Measurements from ENCODE around the gene C20orf96. TPM values are rescaled to one million over a fixed set of nuclear protein-coding genes. Genes with fewer than 3 reads are reported as not detected.
"Not testable (repeated sequence)": the region's sequence is repeated elsewhere in the genome, so short reads cannot be mapped to it uniquely, and the experiment has no call there.

Gene C20orf96
- total and polyA plus RNA-seq, 2 donors (not counting 3 experiments of a cell fraction or from before 2014, with no cell fraction given) = 17.0 to 17.2 TPM

DNA sequence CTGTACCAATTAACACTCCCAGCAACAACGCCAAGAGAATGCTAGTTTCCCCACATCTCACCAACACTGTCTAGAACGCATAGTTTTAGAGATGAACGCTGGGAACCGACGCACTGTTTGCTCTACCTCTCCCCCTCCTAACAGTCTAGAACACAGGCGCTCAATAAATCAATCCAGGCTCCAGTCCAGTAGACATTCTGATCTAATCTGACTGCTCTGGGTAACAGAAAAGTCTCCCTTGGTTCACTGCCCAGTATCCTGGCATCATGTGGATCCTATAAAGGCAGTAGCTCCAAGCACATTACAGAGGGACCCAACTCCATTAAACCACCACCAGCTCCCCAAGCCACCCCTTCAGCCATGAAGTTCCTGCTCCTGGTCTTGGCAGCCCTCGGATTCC lies 33.1 kb downstream of the C20orf96 start, which contains the start of gene DEFB132:
DEFB132 (plus strand) TSS at position 306 of the 400 bp plus-strand sequence; CDS start at position 361, 55 bp downstream.
- Histone ChIP-seq H3K4me1 (ENCODE audit: control insufficient read depth, extremely low read depth, insufficient read depth, low read length) (no peaks in the 10 kb centered on the region), H3K79me2 (ENCODE audit: control insufficient read depth, insufficient read depth, low read length) (no peaks in the 10 kb centered on the region), H3K4me2 (ENCODE audit: insufficient read depth, low read length) (no peak within 1 kb of the TSS), H3K4me3 (replicated peaks in 1 of 3; ENCODE audit: insufficient read depth in 1 of 3, low read depth in 1 of 3, low read length in 3 of 3) (no peak within 1 kb of the TSS), H2AFZ (ENCODE audit: low read depth, low read length) (no peak within 1 kb of the TSS), H4K20me1 (replicated peaks; ENCODE audit: control insufficient read depth, extremely low read depth, insufficient read depth, low read length) (no peaks in the 10 kb centered on the region), H3K9ac (replicated peaks; ENCODE audit: extremely low read depth, insufficient read depth, low read length) (no peak within 1 kb of the TSS), H3K27ac (ENCODE audit: insufficient read depth, low read depth, low read length) (no peak within 1 kb of the TSS), H3K9me3 (replicated peaks; ENCODE audit: control insufficient read depth, insufficient read depth, low read length) (no peaks in the 10 kb centered on the region), H3K36me3 (ENCODE audit: control insufficient read depth in 2 of 2, extremely low read depth in 1 of 2, insufficient read depth in 2 of 2, low read length in 2 of 2) (no peaks in the 10 kb centered on the region), H3K9me1 (replicated peaks; ENCODE audit: control insufficient read depth, extremely low read depth, insufficient read depth, low read length) (no peaks in the 10 kb centered on the region), H3K27me3 (ENCODE audit: control insufficient read depth in 2 of 2, insufficient read depth in 2 of 2, low read length in 2 of 2) (peaks cover 10 to 22% of the 10 kb centered on the region in 2 experiments)
- no peak for DNase-seq (ENCODE audit: low read depth, low spot score)
- CTCF ChIA-PET = interaction anchor here (0.5 to 3.5 kb wide), 4 partner anchors 9 to 900 kb away, joined by 3 to 47 read pairs (median 3); no protein-coding TSS in a partner anchor
- intact Hi-C loops (cut with micrococcal nuclease) = no loop called here
- TF ChIP-seq POLR2AphosphoS5 (IDR thresholded peaks at IDR 0.05; ENCODE audit: insufficient read depth, low read depth, low read length) (no peak), MYC (IDR thresholded peaks at IDR 0.05; ENCODE audit: low read depth, low read length) (no peak), EZH2 (IDR thresholded peaks at IDR 0.05; ENCODE audit: borderline replicate concordance, low read depth, low read length, severe bottlenecking) (no peak), GATA2 (IDR thresholded peaks at IDR 0.05; ENCODE audit: insufficient read depth, insufficient read length, low read depth, low read length) (no peak), POLR2A (IDR thresholded peaks at IDR 0.05; ENCODE audit: low read depth, low read length) (no peak), JUN (IDR thresholded peaks at IDR 0.05; ENCODE audit: borderline replicate concordance, insufficient read depth, insufficient read length, low read depth) (no peak), FOS (IDR thresholded peaks at IDR 0.05; ENCODE audit: borderline replicate concordance, insufficient read depth, low read length) (no peak)
- TF ChIP-seq, protein P1, sequence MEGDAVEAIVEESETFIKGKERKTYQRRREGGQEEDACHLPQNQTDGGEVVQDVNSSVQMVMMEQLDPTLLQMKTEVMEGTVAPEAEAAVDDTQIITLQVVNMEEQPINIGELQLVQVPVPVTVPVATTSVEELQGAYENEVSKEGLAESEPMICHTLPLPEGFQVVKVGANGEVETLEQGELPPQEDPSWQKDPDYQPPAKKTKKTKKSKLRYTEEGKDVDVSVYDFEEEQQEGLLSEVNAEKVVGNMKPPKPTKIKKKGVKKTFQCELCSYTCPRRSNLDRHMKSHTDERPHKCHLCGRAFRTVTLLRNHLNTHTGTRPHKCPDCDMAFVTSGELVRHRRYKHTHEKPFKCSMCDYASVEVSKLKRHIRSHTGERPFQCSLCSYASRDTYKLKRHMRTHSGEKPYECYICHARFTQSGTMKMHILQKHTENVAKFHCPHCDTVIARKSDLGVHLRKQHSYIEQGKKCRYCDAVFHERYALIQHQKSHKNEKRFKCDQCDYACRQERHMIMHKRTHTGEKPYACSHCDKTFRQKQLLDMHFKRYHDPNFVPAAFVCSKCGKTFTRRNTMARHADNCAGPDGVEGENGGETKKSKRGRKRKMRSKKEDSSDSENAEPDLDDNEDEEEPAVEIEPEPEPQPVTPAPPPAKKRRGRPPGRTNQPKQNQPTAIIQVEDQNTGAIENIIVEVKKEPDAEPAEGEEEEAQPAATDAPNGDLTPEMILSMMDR (IDR thresholded peaks at IDR 0.05; ENCODE audit: extremely low read depth in 1 of 2, insufficient read depth in 1 of 2, low read depth in 1 of 2, low read length in 2 of 2) = no peak
- TF ChIP-seq, protein P2, sequence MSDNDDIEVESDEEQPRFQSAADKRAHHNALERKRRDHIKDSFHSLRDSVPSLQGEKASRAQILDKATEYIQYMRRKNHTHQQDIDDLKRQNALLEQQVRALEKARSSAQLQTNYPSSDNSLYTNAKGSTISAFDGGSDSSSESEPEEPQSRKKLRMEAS (IDR thresholded peaks at IDR 0.05; ENCODE audit: insufficient read depth, insufficient read length) = no peak
- POLR2A ChIA-PET = no interaction called here
- no peak for FAIRE-seq
- no TSS peak for BruUV-seq (replicated peaks)
- dilution Hi-C loops (cut with MboI; ENCODE audit: extremely low pct_ligation_motif_present, low sequenced_read_pairs) = no loop called here

GRCh38 chr20:253447-253846 lies 37.1 kb downstream of the C20orf96 start:
- H3K27ac ChIP-seq (ENCODE audit: insufficient read depth, low read depth, low read length); CTCF ChIA-PET; FAIRE-seq; H3K9me1 ChIP-seq (replicated peaks; ENCODE audit: control insufficient read depth, extremely low read depth, insufficient read depth, low read length); H3K4me1 ChIP-seq (ENCODE audit: control insufficient read depth, extremely low read depth, insufficient read depth, low read length); intact Hi-C loops (cut with micrococcal nuclease); H2AFZ ChIP-seq (ENCODE audit: low read depth, low read length); DNase-seq (ENCODE audit: low read depth, low spot score); H3K4me2 ChIP-seq (ENCODE audit: insufficient read depth, low read length); H3K36me3 ChIP-seq (ENCODE audit: control insufficient read depth in 2 of 2, extremely low read depth in 1 of 2, insufficient read depth in 2 of 2, low read length in 2 of 2); H3K9me3 ChIP-seq (replicated peaks; ENCODE audit: control insufficient read depth, insufficient read depth, low read length); POLR2A ChIA-PET; dilution Hi-C loops (cut with MboI; ENCODE audit: extremely low pct_ligation_motif_present, low sequenced_read_pairs); H3K4me3 ChIP-seq (replicated peaks in 1 of 3; ENCODE audit: insufficient read depth in 1 of 3, low read depth in 1 of 3, low read length in 3 of 3); BruUV-seq (replicated peaks); H4K20me1 ChIP-seq (replicated peaks; ENCODE audit: control insufficient read depth, extremely low read depth, insufficient read depth, low read length); H3K9ac ChIP-seq (replicated peaks; ENCODE audit: extremely low read depth, insufficient read depth, low read length); H3K79me2 ChIP-seq (ENCODE audit: control insufficient read depth, insufficient read depth, low read length): not testable (repeated sequence)
- H3K27me3 ChIP-seq (ENCODE audit: control insufficient read depth in 2 of 2, insufficient read depth in 2 of 2, low read length in 2 of 2) = peaks cover 10 to 24% of the 10 kb centered on the region in 2 experiments
